GM12878 (cell line): ENCODE results near the gene PEX11B. TPM values are rescaled to one million over a fixed set of nuclear protein-coding genes. Genes with fewer than 3 reads are reported as not detected.

ENCODE experiments used
- ATAC-seq: fragments of 200-7000 bp; cut with Tn5 transposase; 3 replicates; pipeline ENCODE4 v1.9.1; 2020; ENCODE audit warnings: mild to moderate bottlenecking, moderate library complexity
- BruUV-seq: library from RNA; stranded (reverse); fragments of 400-500 nt; replicated peaks from 2 replicates; lab custom pipeline; 2021; lab: Mats Ljungman, UMichigan
- CTCF ChIA-PET: fragments of 300-600 bp; sonication (Branson Sonifier 250); formaldehyde crosslinking; extraction: SDS; loops from one replicate; lab custom pipeline; 2021; ENCODE audit warnings: inconsistent platforms; lab: Yijun Ruan, JAX
- POLR2A ChIA-PET: fragments of 350-600 bp; formaldehyde crosslinking; extraction: SDS; loops from one replicate; lab custom pipeline; 2021; ENCODE audit warnings: inconsistent platforms; lab: Charles Lee
- RAD21 ChIA-PET: fragments of 300-600 bp; sonication (Branson Sonifier 250); formaldehyde crosslinking; loops from one replicate; lab custom pipeline; 2023; ENCODE audit warnings: antibody characterized with exemption; ENCODE audit not compliant: unreplicated experiment; lab: Charles Lee
- SMC1A ChIA-PET: fragments of 300-600 bp; sonication (Branson Sonifier 250); formaldehyde crosslinking; loops from one replicate; lab custom pipeline; 2023; ENCODE audit not compliant: unreplicated experiment, uncharacterized antibody; lab: Charles Lee
- DNase-seq: peaks from one replicate; pipeline ENCODE4 v3.0.0-alpha.2; 2011; ENCODE audit warnings: low read depth, low spot score
- FAIRE-seq: peaks from 3 replicates; lab custom pipeline; 2011; peaks lifted over from hg19 to GRCh38; lab: Jason Lieb, UNC
- H2AFZ ChIP-seq: 2 replicates; pipeline ENCODE4 v1.6.0; 2011; ENCODE audit warnings: low read depth, low read length, control low read depth; ENCODE audit not compliant: control insufficient read depth
- H3K27ac ChIP-seq: 2 replicates; pipeline ENCODE4 v1.5.1; 2011; ENCODE audit warnings: control low read depth; ENCODE audit not compliant: control insufficient read depth, insufficient read depth
- H3K27me3 ChIP-seq, 2 experiments: replicated peaks in 1 of 2; 2 replicates each; pipeline versions ENCODE4 v1.6.0 to v1.6.1; 2011; ENCODE audit warnings: low read length in 1 of 2; ENCODE audit not compliant: control insufficient read depth in 2 of 2, insufficient read depth in 2 of 2
- H3K36me3 ChIP-seq, 2 experiments: 2 replicates each; pipeline ENCODE4 v1.5.1; 2011; ENCODE audit warnings: low read length in 1 of 2; ENCODE audit not compliant: control insufficient read depth in 2 of 2, insufficient read depth in 2 of 2
- H3K4me1 ChIP-seq: 2 replicates; pipeline ENCODE4 v1.6.1; 2011; ENCODE audit warnings: mild to moderate bottlenecking, low read length, moderate library complexity, mixed read lengths; ENCODE audit not compliant: control insufficient read depth, insufficient read depth
- H3K4me2 ChIP-seq: 2 replicates; pipeline ENCODE4 v1.6.0; 2011; ENCODE audit warnings: control low read depth; ENCODE audit not compliant: control insufficient read depth, insufficient read depth
- H3K4me3 ChIP-seq: fragments of 200-600 bp; sonication (generic); 2 replicates; pipeline ENCODE4 v1.5.1; 2016
- H3K79me2 ChIP-seq: 2 replicates; pipeline ENCODE4 v1.6.0; 2011; ENCODE audit warnings: low read length; ENCODE audit not compliant: control insufficient read depth, insufficient read depth
- H3K9ac ChIP-seq: 2 replicates; pipeline ENCODE4 v1.8.0; 2011; ENCODE audit warnings: low read length, control low read depth, mixed read lengths; ENCODE audit not compliant: control insufficient read depth, insufficient read depth
- H3K9me3 ChIP-seq: replicated peaks from 3 replicates; pipeline ENCODE4 v1.5.1; 2011; ENCODE audit warnings: mild to moderate bottlenecking, low read length; ENCODE audit not compliant: control insufficient read depth, insufficient read depth
- H4K20me1 ChIP-seq: 2 replicates; pipeline ENCODE4 v1.6.0; 2011; ENCODE audit not compliant: control insufficient read depth, insufficient read depth
- ATF7 ChIP-seq: fragments of 450-650 bp; IDR thresholded peaks from 2 replicates; pipeline ENCODE4 v1.6.1; 2016; ENCODE audit warnings: low read depth, mild to moderate bottlenecking
- BCL11A ChIP-seq: IDR thresholded peaks from 2 replicates; pipeline ENCODE4 v1.6.1; 2011; ENCODE audit warnings: low read depth, low read length
- CBFB ChIP-seq: IDR thresholded peaks from 2 replicates; pipeline ENCODE4 v1.6.1; 2016; ENCODE audit warnings: antibody characterized with exemption, low read depth
- CBX3 ChIP-seq: fragments of 200-600 bp; sonication (generic); IDR thresholded peaks from 2 replicates; pipeline ENCODE4 v1.6.1; 2016; ENCODE audit warnings: low read depth, borderline replicate concordance
- CEBPB ChIP-seq, 2 experiments: fragments of 150-350 bp in 1 of 2; IDR thresholded peaks; 2 replicates each; pipeline ENCODE4 v1.6.1; 2012 to 2014; ENCODE audit warnings: low read depth in 2 of 2, low read length in 2 of 2, borderline replicate concordance in 1 of 2, inconsistent platforms in 1 of 2
- CREM ChIP-seq: IDR thresholded peaks from 2 replicates; pipeline ENCODE4 v1.6.1; 2014; ENCODE audit warnings: antibody characterized with exemption, low read depth
- HCFC1 ChIP-seq: fragments of 150-350 bp; IDR thresholded peaks from 2 replicates; pipeline ENCODE4 v1.6.1; 2014; ENCODE audit warnings: low read length
- HDAC6 ChIP-seq: fragments of 200-600 bp; sonication (generic); IDR thresholded peaks from one replicate; pipeline ENCODE4 v1.8.0; 2017; ENCODE audit warnings: antibody characterized with exemption; ENCODE audit not compliant: unreplicated experiment
- IRF4 ChIP-seq: IDR thresholded peaks from 2 replicates; pipeline ENCODE4 v1.6.1; 2011; ENCODE audit warnings: low read depth, low read length
- NBN ChIP-seq: fragments of 450-650 bp; IDR thresholded peaks from 2 replicates; pipeline ENCODE4 v1.6.1; 2016
- NFXL1 ChIP-seq: fragments of 450-650 bp; IDR thresholded peaks from 2 replicates; pipeline ENCODE4 v1.6.1; 2017; ENCODE audit warnings: antibody characterized with exemption, mild to moderate bottlenecking, borderline replicate concordance
- NR2C1 ChIP-seq: fragments of 450-650 bp; IDR thresholded peaks from 2 replicates; pipeline ENCODE4 v1.6.1; 2017; ENCODE audit warnings: antibody characterized with exemption, mild to moderate bottlenecking, moderate library complexity
- SP1 ChIP-seq: IDR thresholded peaks from one replicate; pipeline ENCODE4 v1.6.1; 2011; ENCODE audit warnings: low read depth, low read length
- SREBF1 ChIP-seq: IDR thresholded peaks from 2 replicates; pipeline ENCODE4 v1.6.1; 2012; ENCODE audit warnings: mild to moderate bottlenecking, low read length
- TCF7 ChIP-seq: IDR thresholded peaks from 2 replicates; pipeline ENCODE4 v1.6.1; 2014; ENCODE audit warnings: antibody characterized with exemption, borderline replicate concordance
- YY1 ChIP-seq: IDR thresholded peaks from 2 replicates; pipeline ENCODE4 v1.6.1; 2011; ENCODE audit warnings: low read depth, mild to moderate bottlenecking, low read length
- ZBTB33 ChIP-seq: fragments of 450-650 bp; IDR thresholded peaks from 2 replicates; pipeline ENCODE4 v1.6.1; 2017; ENCODE audit warnings: mild to moderate bottlenecking
- ZNF217 ChIP-seq: fragments of 450-650 bp; IDR thresholded peaks from 2 replicates; pipeline ENCODE4 v1.6.1; 2017; ENCODE audit warnings: antibody characterized with exemption, mild to moderate bottlenecking
- WGBS: methylation state at CpG from one replicate; pipeline ENCODE4 v1.1.6; 2016; ENCODE audit warnings: low lambda C conversion rate; ENCODE audit not compliant: insufficient replicate concordance, insufficient coverage; ENCODE audit errors: missing lambda C conversion rate; 5-methylcytosine and 5-hydroxymethylcytosine counted together
- in situ Hi-C: fragments of 300-500 bp; cut with MboI; formaldehyde crosslinking; loops from 9 replicates; pipeline ENCODE4 v1.14.3; 2018; ENCODE audit warnings: mixed read lengths
- intact Hi-C: fragments of 100-400 bp; cut with micrococcal nuclease; formaldehyde crosslinking; loops from one replicate; pipeline ENCODE4 v1.14.2; 2022; ENCODE audit not compliant: unreplicated experiment
- polyA plus RNA-seq, 11 experiments: library from polyadenylated mRNA; depleted of rRNA in 4 of 11; unstranded in 6 of 11; stranded (reverse) in 5 of 11; fragments of >200 nt; fragmentation: Nextera tagmentation in 4 of 11; fragmentation: Illumina TruSeq in 1 of 11; extraction: Ambion mirVana in 4 of 11; extraction: Trizol in 1 of 11; gene quantifications; 1 replicate in 1 of 11; 2 replicates in 10 of 11; pipeline versions ENCODE4 v1.2.1 to v1.2.3, GENCODE V29; 2011 to 2016; ENCODE audit warnings: inconsistent platforms in 2 of 11, missing spikeins in 2 of 11, low read depth in 1 of 11
- total RNA-seq, 4 experiments: library from RNA; depleted of rRNA in 3 of 4; stranded (reverse); fragments of >200 nt in 3 of 4; fragmentation: Illumina TruSeq in 1 of 4; extraction: Trizol in 1 of 4; gene quantifications; 2 replicates each; pipeline versions ENCODE4 v1.2.1 to v1.2.3, GENCODE V29; 2013 to 2021
- TF ChIP-seq, protein P1 (sequence below): IDR thresholded peaks from 2 replicates; pipeline ENCODE4 v1.6.1; 2011; ENCODE audit warnings: mild to moderate bottlenecking, low read depth, low read length, moderate library complexity; ENCODE audit not compliant: insufficient replicate concordance

PEX11B gene
- total and polyA plus RNA-seq, 10 of the 15 experiments (the other 5 are each of a cell fraction or from before 2014, with no cell fraction given) = 24.9 to 129 (median 40.7) TPM

GRCh38 chr1:145937436-145937835 lies 18.9 kb upstream of the PEX11B start:
- BruUV-seq = no TSS peak
- no peak overlapping the region for H3K9ac ChIP-seq
- in situ Hi-C loops = no loop called here
- no peaks in the 10 kb centered on the region for H4K20me1 ChIP-seq
- no peaks in the 10 kb centered on the region for H3K4me1 ChIP-seq
- FAIRE-seq (no peak), ATAC-seq (no peak), DNase-seq (no peak)
- ChIA-PET CTCF (interaction anchor here (1.2 kb wide), 1 partner anchor 10 kb away, joined by 5 read pairs; the partner anchor contains the start of gene RBM8A), POLR2A (interaction anchor here (0.6 kb wide), 1 partner anchor 9 kb away, joined by 8 read pairs; no protein-coding TSS in a partner anchor), RAD21 (no interaction called here), SMC1A (interaction anchor here (3.6 kb wide), 1 partner anchor 21 kb away, joined by 9 read pairs; the partner anchor contains the start of gene LIX1L)
- H2AFZ ChIP-seq = no peak overlapping the region
- TF ChIP-seq HDAC6 = no peak
- no peak for TF ChIP-seq ZBTB33
- no peak for TF ChIP-seq ZNF217
- TF ChIP-seq CEBPB (IDR thresholded peaks at IDR 0.05; ENCODE audit: borderline replicate concordance in 1 of 2, low read depth in 2 of 2, low read length in 2 of 2) = no peak
- TF ChIP-seq BCL11A = no peak
- no peak for TF ChIP-seq ATF7
- no peak for TF ChIP-seq SP1
- no peak for TF ChIP-seq HCFC1
- TF ChIP-seq NBN = no peak
- no peak for TF ChIP-seq NR2C1
- TF ChIP-seq NFXL1 = no peak
- TF ChIP-seq, protein P1, sequence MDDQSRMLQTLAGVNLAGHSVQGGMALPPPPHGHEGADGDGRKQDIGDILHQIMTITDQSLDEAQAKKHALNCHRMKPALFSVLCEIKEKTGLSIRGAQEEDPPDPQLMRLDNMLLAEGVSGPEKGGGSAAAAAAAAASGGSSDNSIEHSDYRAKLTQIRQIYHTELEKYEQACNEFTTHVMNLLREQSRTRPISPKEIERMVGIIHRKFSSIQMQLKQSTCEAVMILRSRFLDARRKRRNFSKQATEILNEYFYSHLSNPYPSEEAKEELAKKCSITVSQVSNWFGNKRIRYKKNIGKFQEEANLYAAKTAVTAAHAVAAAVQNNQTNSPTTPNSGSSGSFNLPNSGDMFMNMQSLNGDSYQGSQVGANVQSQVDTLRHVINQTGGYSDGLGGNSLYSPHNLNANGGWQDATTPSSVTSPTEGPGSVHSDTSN = no peak
- no peak for TF ChIP-seq IRF4
- TF ChIP-seq CBX3 = no peak
- no peak for TF ChIP-seq TCF7
- TF ChIP-seq YY1 = no peak
- no peak for TF ChIP-seq CBFB
- no peak for TF ChIP-seq CREM
- TF ChIP-seq SREBF1 = no peak
- H3K9me3 ChIP-seq = no peaks in the 10 kb centered on the region
- H3K27ac ChIP-seq = no peak overlapping the region
- intact Hi-C loops = no loop called here
- no peak overlapping the region for H3K4me2 ChIP-seq
- WGBS = 100% methylated on average over 1 of the region's 1 CpG
- no peaks in the 10 kb centered on the region for H3K27me3 ChIP-seq
- H3K4me3 ChIP-seq = no peak overlapping the region
- peaks cover 0 to 12% of the 10 kb centered on the region in 2 experiments; a peak in 3 of 4 replicates for H3K36me3 ChIP-seq
- no peaks in the 10 kb centered on the region for H3K79me2 ChIP-seq
